Hematopoietic multipotent progenitor cell treated with erythropoietin and hydrocortisone succinate and interleukin-3 and kit ligand, for 4 days (in vitro differentiated cells): ENCODE measurements around the gene MYH16.
"Not testable (repeated sequence)": the region's sequence is repeated elsewhere in the genome, so short reads cannot be mapped to it uniquely, and the experiment has no call there.

Experiments used
- DNase-seq: peaks from one replicate; pipeline ENCODE4 v3.0.0-alpha.2; 2015

MYH16 gene

GRCh38 chr7:99272476-99273045 is at the start of gene MYH16:
Gene MYH16, plus strand, starts transcription at chr7:99272839.
- DNase-seq: no peak

GRCh38 chr7:99224263-99224898 is 48.3 kb upstream of the MYH16 start:
- peak; percentile 62 for DNase-seq

- DNase-seq: no peak
Measured at GRCh38 chr7:99224899-99225265, 47.8 kb upstream of the MYH16 start.

- DNase-seq: no peak
Measured at GRCh38 chr7:99229234-99229633, 43.4 kb upstream of the MYH16 start.

- no peak for DNase-seq
Measured at GRCh38 chr7:99232082-99232770, 40.4 kb upstream of the MYH16 start.

- not testable (repeated sequence) for DNase-seq
Measured at GRCh38 chr7:99232955-99233354, 39.7 kb upstream of the MYH16 start.

GRCh38 chr7:99234185-99234584 is 38.5 kb upstream of the MYH16 start:
- no peak for DNase-seq

- no peak for DNase-seq
Measured at GRCh38 chr7:99235925-99236324, 36.7 kb upstream of the MYH16 start.

- not testable (repeated sequence) for DNase-seq
Measured at GRCh38 chr7:99237876-99238275, 34.8 kb upstream of the MYH16 start.

GRCh38 chr7:99238558-99239341 is 33.9 kb upstream of the MYH16 start:
- DNase-seq: no peak

GRCh38 chr7:99242682-99243081 is 30.0 kb upstream of the MYH16 start:
- no peak for DNase-seq

GRCh38 chr7:99243751-99244337 is 28.8 kb upstream of the MYH16 start:
- no peak for DNase-seq

- DNase-seq: no peak
Measured at GRCh38 chr7:99244939-99245338, 27.7 kb upstream of the MYH16 start.

GRCh38 chr7:99248391-99249095 is 24.1 kb upstream of the MYH16 start:
- DNase-seq: no peak

GRCh38 chr7:99249985-99250575 is 22.6 kb upstream of the MYH16 start:
- DNase-seq: no peak

- no peak for DNase-seq
Measured at GRCh38 chr7:99252166-99252895, 20.3 kb upstream of the MYH16 start.

GRCh38 chr7:99253369-99253768 is 19.3 kb upstream of the MYH16 start:
- DNase-seq: no peak

- DNase-seq: no peak
Measured at GRCh38 chr7:99254390-99254789, 18.2 kb upstream of the MYH16 start.

- peak; percentile 13 for DNase-seq
Measured at GRCh38 chr7:99255463-99255862, 17.2 kb upstream of the MYH16 start.

- no peak for DNase-seq
Measured at GRCh38 chr7:99257065-99257464, 15.6 kb upstream of the MYH16 start.

GRCh38 chr7:99257675-99258074 is 15.0 kb upstream of the MYH16 start:
- DNase-seq: no peak
